Kidney (tissue), 14 donors: ENCODE measurements around the gene IRF4. TPM values are rescaled to one million over a fixed set of nuclear protein-coding genes. Genes with fewer than 3 reads are reported as not detected.
A peak's percentile ranks its signal among the peaks of the same experiment; 100 is the strongest.

Source experiments
- DNase-seq, 5 donors: peaks; one replicate each; pipeline ENCODE4 v3.0.0-alpha.2; 2013 to 2020
- FAIRE-seq: peaks from 2 replicates; lab custom pipeline; 2012; peaks lifted over from hg19 to GRCh38; lab: Jason Lieb, UNC
- H3K27ac ChIP-seq, 2 donors: one replicate each; pipeline ENCODE4 v1.7.0; 2013; ENCODE audit warnings: low read depth in 2 of 2, low read length in 2 of 2, inconsistent platforms in 1 of 2
- H3K27me3 ChIP-seq: one replicate; pipeline ENCODE4 v1.7.1; 2013; ENCODE audit warnings: low read length, inconsistent platforms; ENCODE audit not compliant: control insufficient read depth, insufficient read depth
- H3K36me3 ChIP-seq, 3 donors: one replicate each; pipeline versions ENCODE4 v1.7.0 to v1.7.1; 2013; ENCODE audit warnings: low read length in 3 of 3, control low read depth in 1 of 3, inconsistent platforms in 1 of 3; ENCODE audit not compliant: insufficient read depth in 3 of 3, control insufficient read depth in 2 of 3
- H3K4me1 ChIP-seq, 3 donors: one replicate each; pipeline versions ENCODE4 v1.7.0 to v1.7.1; 2013; ENCODE audit warnings: low read length in 3 of 3, inconsistent platforms in 1 of 3, low read depth in 1 of 3; ENCODE audit not compliant: control insufficient read depth in 2 of 3, insufficient read depth in 2 of 3
- H3K4me3 ChIP-seq, 3 donors: one replicate each; pipeline versions ENCODE4 v1.7.0 to v1.8.1; 2013; ENCODE audit warnings: low read length in 3 of 3, control low read depth in 1 of 3, inconsistent platforms in 1 of 3
- H3K9ac ChIP-seq, 3 donors: one replicate each; pipeline versions ENCODE4 v1.7.0 to v1.7.1; 2013; ENCODE audit warnings: low read length in 3 of 3, control low read depth in 1 of 3, inconsistent platforms in 1 of 3
- H3K9me3 ChIP-seq, 3 donors: one replicate each; pipeline versions ENCODE4 v1.7.0 to v1.7.1; 2013; ENCODE audit warnings: low read length in 3 of 3, control low read depth in 1 of 3, inconsistent platforms in 1 of 3; ENCODE audit not compliant: control insufficient read depth in 2 of 3, insufficient read depth in 1 of 3
- intact Hi-C: fragments of 100-400 bp; cut with DNase I; formaldehyde crosslinking; loops from one replicate; pipeline ENCODE4 v1.11.1; 2022
- polyA plus RNA-seq: library from polyadenylated mRNA; stranded (reverse); fragments of 350-450 nt; fragmentation: Illumina TruSeq; extraction: RNeasy Lipid Tissue Mini Kit (QIAGEN cat#74804); gene quantifications from one replicate; pipeline ENCODE4 v1.2.3, GENCODE V29; 2014; ENCODE audit warnings: low read depth, low replicate concordance; ENCODE audit not compliant: insufficient read depth
- total RNA-seq: library from RNA; stranded (reverse); fragmentation: NEBNext Ultra II Directional; extraction: Animal tissue kit (Norgen Biotek cat#: 25700); gene quantifications from one replicate; pipeline ENCODE4 v1.2.1, GENCODE V29; 2021
- TF ChIP-seq, protein P1 (sequence below): IDR thresholded peaks from 3 replicates; pipeline ENCODE4 v1.5.1; 2012; ENCODE audit warnings: mild to moderate bottlenecking, moderate library complexity, borderline replicate concordance; ENCODE audit not compliant: insufficient read depth; ENCODE audit errors: extremely low read depth
- donor health status: control.
- donor health status: control.
- donor health status: control.
- donor health status: control.
- donor health status: control.
- donor health status: DM: yes; HTN: yes; CAD: no.
- donor health status: Normal renal cell carcinoma (clear cell type).

Gene IRF4
- total and polyA plus RNA-seq, 2 donors from 2014 or later, result 23.7 TPM; not detected in 1

DNA sequence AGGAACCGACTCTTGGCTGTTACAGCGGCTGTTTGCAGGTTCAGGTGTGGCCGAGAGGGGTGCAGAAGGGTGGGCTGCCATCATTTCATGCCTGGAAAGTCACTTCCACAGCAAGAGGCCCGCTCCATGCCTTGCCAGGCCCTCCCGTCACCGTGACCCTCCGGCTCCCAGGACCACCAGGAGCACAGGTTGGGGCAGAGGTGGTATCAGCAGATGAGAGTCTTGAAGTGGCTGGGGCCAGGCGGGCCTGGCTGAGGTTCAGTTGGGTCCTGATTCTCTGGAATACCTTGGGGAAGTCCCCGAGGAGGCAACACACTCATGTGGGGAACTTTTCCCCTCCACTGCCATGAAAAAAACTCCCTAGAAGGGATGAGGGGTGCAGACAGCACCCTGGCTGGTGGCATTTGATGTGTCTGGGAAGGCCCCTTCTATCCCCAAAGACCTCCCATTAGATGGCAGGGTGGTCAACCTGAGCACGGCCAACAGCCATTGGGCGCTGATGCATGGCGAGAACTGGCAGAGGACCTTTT is 34.2 kb upstream of the IRF4 start:
- H3K27me3 ChIP-seq, result no peaks in the 10 kb centered on the region
- H3K36me3 ChIP-seq, result no peaks in the 10 kb centered on the region
- no peak overlapping the region for H3K9ac ChIP-seq
- DNase-seq (peak in 1 of 5 donors; percentile 78), FAIRE-seq (no peak)
- no peak overlapping the region for H3K27ac ChIP-seq
- H3K4me3 ChIP-seq, result no peak overlapping the region
- TF ChIP-seq, protein P1, sequence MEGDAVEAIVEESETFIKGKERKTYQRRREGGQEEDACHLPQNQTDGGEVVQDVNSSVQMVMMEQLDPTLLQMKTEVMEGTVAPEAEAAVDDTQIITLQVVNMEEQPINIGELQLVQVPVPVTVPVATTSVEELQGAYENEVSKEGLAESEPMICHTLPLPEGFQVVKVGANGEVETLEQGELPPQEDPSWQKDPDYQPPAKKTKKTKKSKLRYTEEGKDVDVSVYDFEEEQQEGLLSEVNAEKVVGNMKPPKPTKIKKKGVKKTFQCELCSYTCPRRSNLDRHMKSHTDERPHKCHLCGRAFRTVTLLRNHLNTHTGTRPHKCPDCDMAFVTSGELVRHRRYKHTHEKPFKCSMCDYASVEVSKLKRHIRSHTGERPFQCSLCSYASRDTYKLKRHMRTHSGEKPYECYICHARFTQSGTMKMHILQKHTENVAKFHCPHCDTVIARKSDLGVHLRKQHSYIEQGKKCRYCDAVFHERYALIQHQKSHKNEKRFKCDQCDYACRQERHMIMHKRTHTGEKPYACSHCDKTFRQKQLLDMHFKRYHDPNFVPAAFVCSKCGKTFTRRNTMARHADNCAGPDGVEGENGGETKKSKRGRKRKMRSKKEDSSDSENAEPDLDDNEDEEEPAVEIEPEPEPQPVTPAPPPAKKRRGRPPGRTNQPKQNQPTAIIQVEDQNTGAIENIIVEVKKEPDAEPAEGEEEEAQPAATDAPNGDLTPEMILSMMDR, result no peak
- intact Hi-C loops, result no loop called here
- no peaks in the 10 kb centered on the region for H3K9me3 ChIP-seq
- H3K4me1 ChIP-seq, result no peaks in the 10 kb centered on the region

GRCh38 chr6:357791-358341 is 33.7 kb upstream of the IRF4 start:
- intact Hi-C loops, result no loop called here
- peak in 1 of 5 donors; percentile 63 for DNase-seq
- H3K27ac ChIP-seq, result no peak overlapping the region
- H3K9me3 ChIP-seq, result no peaks in the 10 kb centered on the region
- no peaks in the 10 kb centered on the region for H3K4me1 ChIP-seq
- no peak overlapping the region for H3K4me3 ChIP-seq
- no peaks in the 10 kb centered on the region for H3K36me3 ChIP-seq
- no peaks in the 10 kb centered on the region for H3K27me3 ChIP-seq
- TF ChIP-seq, protein P1, result no peak
- H3K9ac ChIP-seq, result no peak overlapping the region
- FAIRE-seq, result no peak

DNA sequence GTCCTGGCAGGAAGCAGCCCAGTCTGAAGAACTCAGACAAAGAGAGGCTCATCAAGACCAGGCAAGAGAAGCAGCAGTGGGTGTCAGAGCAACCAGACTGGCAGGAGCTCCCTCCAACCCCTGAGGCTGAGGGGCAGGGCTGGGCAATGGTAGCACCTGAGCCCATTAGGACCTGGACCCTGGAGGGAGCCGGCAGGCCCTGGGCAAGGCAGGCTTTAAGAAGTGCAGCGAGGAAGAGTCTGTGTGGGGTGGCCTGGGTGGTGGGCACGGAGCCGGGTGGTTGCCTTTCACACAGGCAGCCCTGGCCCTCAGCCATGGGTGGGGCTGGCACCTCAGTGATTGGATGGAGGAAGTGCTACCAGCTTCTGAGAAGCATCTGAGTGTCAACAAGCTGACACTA is 33.1 kb upstream of the IRF4 start:
- no peaks in the 10 kb centered on the region for H3K4me1 ChIP-seq
- H3K9me3 ChIP-seq, result no peaks in the 10 kb centered on the region
- DNase-seq, result peak in 1 of 5 donors; percentile 81
- H3K27me3 ChIP-seq, result no peaks in the 10 kb centered on the region
- intact Hi-C loops, result no loop called here
- TF ChIP-seq, protein P1, result no peak
- no peak overlapping the region for H3K27ac ChIP-seq
- no peak overlapping the region for H3K4me3 ChIP-seq
- FAIRE-seq, result no peak
- no peak overlapping the region for H3K9ac ChIP-seq
- no peaks in the 10 kb centered on the region for H3K36me3 ChIP-seq
